H9 (cell line): ENCODE measurements around the gene CFAP73. TPM values are rescaled to one million over a fixed set of nuclear protein-coding genes. Genes with fewer than 3 reads are reported as not detected.

Experiments
- DNase-seq: peaks from one replicate; pipeline ENCODE4 v3.0.0-alpha.2; 2017
- H2AFZ ChIP-seq: one replicate; pipeline ENCODE4 v1.6.1; 2013; ENCODE audit warnings: mild to moderate bottlenecking, low read length, control low read depth, moderate library complexity
- H2AK5ac ChIP-seq: 2 replicates; pipeline ENCODE4 v1.6.1; 2013; ENCODE audit warnings: low read length, control low read depth, mixed read lengths; ENCODE audit not compliant: insufficient read length
- H2BK120ac ChIP-seq: one replicate; pipeline ENCODE4 v1.6.1; 2013; ENCODE audit warnings: low read depth, mild to moderate bottlenecking, low read length, control low read depth, inconsistent platforms; ENCODE audit not compliant: poor library complexity, severe bottlenecking
- H2BK12ac ChIP-seq: 2 replicates; pipeline ENCODE4 v1.6.1; 2013; ENCODE audit warnings: low read length, control low read depth, mixed read lengths, low read depth; ENCODE audit not compliant: insufficient read length
- H2BK15ac ChIP-seq: 2 replicates; pipeline ENCODE4 v1.6.1; 2013; ENCODE audit warnings: low read depth, low read length, control low read depth
- H2BK20ac ChIP-seq: one replicate; pipeline ENCODE4 v1.6.1; 2013; ENCODE audit warnings: low read depth, mild to moderate bottlenecking, low read length, control low read depth, inconsistent platforms; ENCODE audit not compliant: poor library complexity, severe bottlenecking
- H2BK5ac ChIP-seq: 2 replicates; pipeline ENCODE4 v1.6.1; 2013; ENCODE audit warnings: low read length, control low read depth, mixed read lengths; ENCODE audit not compliant: insufficient read length
- H3K14ac ChIP-seq: 2 replicates; pipeline ENCODE4 v1.6.1; 2013; ENCODE audit warnings: low read length, control low read depth; ENCODE audit not compliant: insufficient read depth
- H3K18ac ChIP-seq: 2 replicates; pipeline ENCODE4 v1.6.1; 2013; ENCODE audit warnings: low read depth, mild to moderate bottlenecking, mixed read lengths, low read length, control low read depth; ENCODE audit not compliant: insufficient read length
- H3K23ac ChIP-seq: 2 replicates; pipeline ENCODE4 v1.6.1; 2013; ENCODE audit warnings: low read length, control low read depth, mixed read lengths, low read depth; ENCODE audit not compliant: insufficient read length
- H3K23me2 ChIP-seq: 2 replicates; pipeline ENCODE4 v1.6.1; 2013; ENCODE audit warnings: low read depth, mild to moderate bottlenecking, mixed read lengths, low read length, control low read depth; ENCODE audit not compliant: insufficient read length, poor library complexity, severe bottlenecking
- H3K27ac ChIP-seq: 2 replicates; pipeline ENCODE4 v1.5.1; 2013; ENCODE audit warnings: low read length, control low read depth, mixed read lengths, low read depth; ENCODE audit not compliant: insufficient read length
- H3K27me3 ChIP-seq: 2 replicates; pipeline ENCODE4 v1.6.1; 2013; ENCODE audit warnings: low read length, control low read depth, inconsistent platforms; ENCODE audit not compliant: insufficient read depth
- H3K4ac ChIP-seq: 2 replicates; pipeline ENCODE4 v1.6.1; 2013; ENCODE audit warnings: low read depth, mild to moderate bottlenecking, control low read depth, inconsistent platforms, low read length, moderate library complexity
- H3K4me1 ChIP-seq: 2 replicates; pipeline ENCODE4 v1.6.1; 2013; ENCODE audit warnings: low read length, control low read depth, inconsistent platforms; ENCODE audit not compliant: insufficient read depth
- H3K4me2 ChIP-seq: 2 replicates; pipeline ENCODE4 v1.6.1; 2013; ENCODE audit warnings: low read length, control low read depth, mixed read lengths; ENCODE audit not compliant: insufficient read length, insufficient read depth
- H3K56ac ChIP-seq: 2 replicates; pipeline ENCODE4 v1.6.1; 2013; ENCODE audit warnings: low read depth, mild to moderate bottlenecking, mixed read lengths, low read length, control low read depth; ENCODE audit not compliant: insufficient read length
- H3K79me1 ChIP-seq: 2 replicates; pipeline ENCODE4 v1.6.1; 2013; ENCODE audit warnings: low read depth, mild to moderate bottlenecking, moderate library complexity, low read length, control low read depth, inconsistent platforms; ENCODE audit not compliant: insufficient read depth, poor library complexity, severe bottlenecking
- H3K79me2 ChIP-seq: 2 replicates; pipeline ENCODE4 v1.6.1; 2013; ENCODE audit warnings: low read length, control low read depth, inconsistent platforms; ENCODE audit not compliant: insufficient read depth
- H3K9ac ChIP-seq: 2 replicates; pipeline ENCODE4 v1.6.1; 2013; ENCODE audit warnings: low read length, control low read depth, mixed read lengths; ENCODE audit not compliant: insufficient read length; ENCODE audit errors: extremely low read depth
- H3K9me3 ChIP-seq: one replicate; pipeline ENCODE4 v1.6.1; 2013; ENCODE audit warnings: low read depth, low read length, inconsistent platforms; ENCODE audit not compliant: control insufficient read depth
- H3T11ph ChIP-seq: one replicate; pipeline ENCODE4 v1.6.1; 2013; ENCODE audit warnings: mild to moderate bottlenecking, low read length, control low read depth, inconsistent platforms
- H4K20me1 ChIP-seq: one replicate; pipeline ENCODE4 v1.6.1; 2013; ENCODE audit not compliant: control insufficient read depth, insufficient read length, insufficient read depth
- H4K5ac ChIP-seq: 2 replicates; pipeline ENCODE4 v1.6.1; 2013; ENCODE audit warnings: low read depth, mild to moderate bottlenecking, mixed read lengths, low read length, control low read depth; ENCODE audit not compliant: insufficient read length
- H4K8ac ChIP-seq: replicated peaks from 2 replicates; pipeline ENCODE4 v1.6.1; 2013; ENCODE audit warnings: low read length, control low read depth, mixed read lengths, low read depth; ENCODE audit not compliant: insufficient read length
- H4K91ac ChIP-seq: 2 replicates; pipeline ENCODE4 v1.6.1; 2013; ENCODE audit warnings: low read depth, mild to moderate bottlenecking, moderate library complexity, mixed read lengths, low read length, control low read depth; ENCODE audit not compliant: insufficient read length
- H3K27ac Mint-ChIP-seq, 3 experiments: 2 replicates in 2 of 3; 3 replicates in 1 of 3; pipeline ENCODE4 v1.8.0; 2020 to 2021; ENCODE audit warnings: mixed read lengths in 3 of 3, mild to moderate bottlenecking in 1 of 3, moderate library complexity in 1 of 3
- H3K27me3 Mint-ChIP-seq: 2 replicates; pipeline ENCODE4 v1.8.0; 2021; ENCODE audit warnings: low read depth, mild to moderate bottlenecking, moderate library complexity, mixed read lengths
- H3K36me3 Mint-ChIP-seq, 3 experiments: 2 replicates in 2 of 3; 3 replicates in 1 of 3; pipeline ENCODE4 v1.8.0; 2020 to 2021; ENCODE audit warnings: low read depth in 3 of 3, mixed read lengths in 3 of 3; ENCODE audit not compliant: insufficient read depth in 1 of 3
- H3K4me1 Mint-ChIP-seq, 2 experiments: 2 replicates each; pipeline ENCODE4 v1.8.0; 2020; ENCODE audit warnings: mixed read lengths in 2 of 2
- H3K4me3 Mint-ChIP-seq, 2 experiments: 2 replicates in 1 of 2; 3 replicates in 1 of 2; pipeline ENCODE4 v1.8.0; 2020 to 2021; ENCODE audit warnings: mild to moderate bottlenecking in 2 of 2, mixed read lengths in 2 of 2, moderate library complexity in 1 of 2
- H3K9me3 Mint-ChIP-seq, 2 experiments: 2 replicates in 1 of 2; 3 replicates in 1 of 2; pipeline ENCODE4 v1.8.0; 2020; ENCODE audit warnings: mild to moderate bottlenecking in 2 of 2, mixed read lengths in 2 of 2, moderate library complexity in 1 of 2
- WGBS: extraction: QIAGEN DNeasy Blood & Tissue Kit; methylation state at CpG from one replicate; pipeline ENCODE4 v1.1.7; 2013; ENCODE audit warnings: missing lambda C conversion rate, low lambda C conversion rate, mixed read lengths; ENCODE audit not compliant: insufficient read length; ENCODE audit errors: extremely low coverage; 5-methylcytosine and 5-hydroxymethylcytosine counted together
- total RNA-seq: library from RNA; stranded (reverse); gene quantifications from 2 replicates; pipeline ENCODE4 v1.2.1, GENCODE V29; 2021
- TF ChIP-seq, protein P1 (sequence below): fragments of 200-600 bp; sonication (generic); conservative IDR thresholded peaks from 3 replicates; pipeline ENCODE4 v1.8.0; 2021; ENCODE audit warnings: antibody characterized with exemption, mild to moderate bottlenecking

Gene CFAP73
- total RNA-seq, 1 experiment from 2014 or later: not detected

DNA sequence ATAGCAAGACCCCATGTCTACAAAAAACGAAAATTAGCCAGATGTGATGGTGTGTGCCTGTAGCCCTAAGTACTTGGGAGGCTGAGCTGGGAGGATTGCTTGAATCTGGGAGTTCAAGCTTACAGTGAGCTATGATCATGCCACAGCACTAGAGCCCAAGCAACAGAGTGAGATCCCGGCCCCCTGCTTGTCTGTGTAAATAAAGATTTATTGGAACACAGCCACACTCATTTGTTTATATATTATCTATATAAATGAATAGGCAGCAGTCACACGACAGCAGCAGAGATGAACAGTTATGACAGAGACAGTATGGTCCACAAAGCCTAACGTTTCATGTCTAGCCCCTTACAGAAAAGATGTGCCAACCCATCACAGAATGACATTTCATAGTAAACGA lies 20.9 kb downstream of the CFAP73 start:
- no peaks in the 10 kb centered on the region for H3K4me1 ChIP-seq
- Mint-ChIP-seq H3K4me1 (peaks cover 0 to 2% of the 10 kb centered on the region in 2 experiments; a peak in 1 of 4 replicates), H3K9me3 (no peaks in the 10 kb centered on the region), H3K27me3 (no peaks in the 10 kb centered on the region), H3K4me3 (no peak overlapping the region), H3K27ac (no peak overlapping the region), H3K36me3 (peaks cover 45 to 79% (median 74%) of the 10 kb centered on the region in 3 experiments; a peak in 6 of 7 replicates)
- H3K79me2 ChIP-seq: no peaks in the 10 kb centered on the region
- H3K18ac ChIP-seq: no peak overlapping the region
- H3K56ac ChIP-seq: no peak overlapping the region
- no CpG with 5 or more reads among the region's 5 CpGs for WGBS
- no peak overlapping the region for H2AK5ac ChIP-seq
- H3K79me1 ChIP-seq: no peaks in the 10 kb centered on the region
- H2BK5ac ChIP-seq: no peak overlapping the region
- DNase-seq: no peak
- H4K91ac ChIP-seq: no peak overlapping the region
- H3K9ac ChIP-seq: no peak overlapping the region
- no peak overlapping the region for H3K27ac ChIP-seq
- no peaks in the 10 kb centered on the region for H3K23me2 ChIP-seq
- H3K4ac ChIP-seq: no peak overlapping the region
- no peak overlapping the region for H4K8ac ChIP-seq
- H4K20me1 ChIP-seq: no peaks in the 10 kb centered on the region
- H3K4me2 ChIP-seq: no peak overlapping the region
- no peaks in the 10 kb centered on the region for H3K27me3 ChIP-seq
- H3K14ac ChIP-seq: no peak overlapping the region
- H3K23ac ChIP-seq: no peak overlapping the region
- TF ChIP-seq, protein P1, sequence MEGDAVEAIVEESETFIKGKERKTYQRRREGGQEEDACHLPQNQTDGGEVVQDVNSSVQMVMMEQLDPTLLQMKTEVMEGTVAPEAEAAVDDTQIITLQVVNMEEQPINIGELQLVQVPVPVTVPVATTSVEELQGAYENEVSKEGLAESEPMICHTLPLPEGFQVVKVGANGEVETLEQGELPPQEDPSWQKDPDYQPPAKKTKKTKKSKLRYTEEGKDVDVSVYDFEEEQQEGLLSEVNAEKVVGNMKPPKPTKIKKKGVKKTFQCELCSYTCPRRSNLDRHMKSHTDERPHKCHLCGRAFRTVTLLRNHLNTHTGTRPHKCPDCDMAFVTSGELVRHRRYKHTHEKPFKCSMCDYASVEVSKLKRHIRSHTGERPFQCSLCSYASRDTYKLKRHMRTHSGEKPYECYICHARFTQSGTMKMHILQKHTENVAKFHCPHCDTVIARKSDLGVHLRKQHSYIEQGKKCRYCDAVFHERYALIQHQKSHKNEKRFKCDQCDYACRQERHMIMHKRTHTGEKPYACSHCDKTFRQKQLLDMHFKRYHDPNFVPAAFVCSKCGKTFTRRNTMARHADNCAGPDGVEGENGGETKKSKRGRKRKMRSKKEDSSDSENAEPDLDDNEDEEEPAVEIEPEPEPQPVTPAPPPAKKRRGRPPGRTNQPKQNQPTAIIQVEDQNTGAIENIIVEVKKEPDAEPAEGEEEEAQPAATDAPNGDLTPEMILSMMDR: no peak
- H2BK120ac ChIP-seq: no peak overlapping the region
- no peak overlapping the region for H3T11ph ChIP-seq
- H2BK15ac ChIP-seq: no peak overlapping the region; the same call in 1 of the 2 replicates
- no peak overlapping the region for H4K5ac ChIP-seq
- no peak overlapping the region for H2BK20ac ChIP-seq
- no peak overlapping the region for H2BK12ac ChIP-seq
- no peaks in the 10 kb centered on the region for H3K9me3 ChIP-seq
- no peak overlapping the region for H2AFZ ChIP-seq
